Measurements from ENCODE around the gene NTRK3. TPM values are rescaled to one million over a fixed set of nuclear protein-coding genes. Genes with fewer than 3 reads are reported as not detected.
A peak's percentile ranks its signal among the peaks of the same experiment; 100 is the strongest.

Gene NTRK3
- total RNA-seq, 3 donors from 2014 or later (not counting 1 experiment from before 2014, with no cell fraction given) = not detected

GRCh38 chr15:88204584-88204983 is 52.0 kb downstream of the NTRK3 start:
- Histone ChIP-seq H3K36me3 (ENCODE audit: control insufficient read depth, insufficient read depth, low read length) (no peaks in the 10 kb centered on the region), H3K9me3 (ENCODE audit: control insufficient read depth, insufficient read depth, low read length) (no peaks in the 10 kb centered on the region), H3K27me3 (ENCODE audit: control insufficient read depth, insufficient read depth, low read length) (no peaks in the 10 kb centered on the region), H3K4me3 (ENCODE audit: low read length) (no peak overlapping the region), H3K27ac (ENCODE audit: low read length) (no peak overlapping the region), H3K4me1 (ENCODE audit: control insufficient read depth, insufficient read depth, low read length) (no peaks in the 10 kb centered on the region)
- WGBS (ENCODE audit: insufficient coverage) = 76% methylated on average over 2 of the region's 4 CpGs
- H3K27me3 Mint-ChIP-seq (ENCODE audit: low read depth in 2 of 2) = peaks cover 12 to 25% of the 10 kb centered on the region in 2 donors
- no peak for TF ChIP-seq CTCF (IDR thresholded peaks at IDR 0.05)
- H3K4me3 Mint-ChIP-seq = no peak overlapping the region
- no peaks in the 10 kb centered on the region for H3K36me3 Mint-ChIP-seq
- DNase-seq = no peak
- intact Hi-C loops (cut with micrococcal nuclease) = no loop called here
- no peaks in the 10 kb centered on the region for H3K4me1 Mint-ChIP-seq
- ATAC-seq = no peak
- H3K27ac Mint-ChIP-seq = no peak overlapping the region
- no peaks in the 10 kb centered on the region for H3K9me3 Mint-ChIP-seq

GRCh38 chr15:88202231-88202630 is 54.3 kb downstream of the NTRK3 start:
- intact Hi-C loops (cut with micrococcal nuclease) = no loop called here
- Histone ChIP-seq H3K27me3 (ENCODE audit: control insufficient read depth, insufficient read depth, low read length) (no peaks in the 10 kb centered on the region), H3K36me3 (ENCODE audit: control insufficient read depth, insufficient read depth, low read length) (no peaks in the 10 kb centered on the region), H3K4me1 (ENCODE audit: control insufficient read depth, insufficient read depth, low read length) (no peaks in the 10 kb centered on the region), H3K9me3 (ENCODE audit: control insufficient read depth, insufficient read depth, low read length) (no peaks in the 10 kb centered on the region), H3K27ac (ENCODE audit: low read length) (no peak overlapping the region), H3K4me3 (ENCODE audit: low read length) (no peak overlapping the region)
- no peaks in the 10 kb centered on the region for H3K9me3 Mint-ChIP-seq
- no peak overlapping the region for H3K27ac Mint-ChIP-seq
- no peaks in the 10 kb centered on the region for H3K36me3 Mint-ChIP-seq
- H3K27me3 Mint-ChIP-seq (ENCODE audit: low read depth in 2 of 2) = peaks cover 8 to 15% of the 10 kb centered on the region in 2 donors
- WGBS (ENCODE audit: insufficient coverage) = 80% methylated on average over 4 of the region's 4 CpGs
- no peak overlapping the region for H3K4me3 Mint-ChIP-seq
- TF ChIP-seq CTCF (IDR thresholded peaks at IDR 0.05) = no peak
- DNase-seq (no peak), ATAC-seq (peak in 1 of 3 donors; percentile 18)
- no peaks in the 10 kb centered on the region for H3K4me1 Mint-ChIP-seq

GRCh38 chr15:88201207-88201606 is 55.3 kb downstream of the NTRK3 start:
- 78% methylated on average over 3 of the region's 3 CpGs for WGBS (ENCODE audit: insufficient coverage)
- Mint-ChIP-seq H3K4me1 (no peaks in the 10 kb centered on the region), H3K9me3 (no peaks in the 10 kb centered on the region), H3K36me3 (no peaks in the 10 kb centered on the region), H3K27me3 (ENCODE audit: low read depth in 2 of 2) (peaks cover 8 to 15% of the 10 kb centered on the region in 2 donors), H3K27ac (no peak overlapping the region), H3K4me3 (no peak overlapping the region)
- Histone ChIP-seq H3K27me3 (ENCODE audit: control insufficient read depth, insufficient read depth, low read length) (no peaks in the 10 kb centered on the region), H3K4me3 (ENCODE audit: low read length) (no peak overlapping the region), H3K27ac (ENCODE audit: low read length) (no peak overlapping the region), H3K36me3 (ENCODE audit: control insufficient read depth, insufficient read depth, low read length) (no peaks in the 10 kb centered on the region), H3K4me1 (ENCODE audit: control insufficient read depth, insufficient read depth, low read length) (no peaks in the 10 kb centered on the region), H3K9me3 (ENCODE audit: control insufficient read depth, insufficient read depth, low read length) (no peaks in the 10 kb centered on the region)
- DNase-seq (no peak), ATAC-seq (no peak)
- no peak for TF ChIP-seq CTCF (IDR thresholded peaks at IDR 0.05)
- intact Hi-C loops (cut with micrococcal nuclease) = no loop called here

- Histone ChIP-seq H3K4me1 (ENCODE audit: control insufficient read depth, insufficient read depth, low read length) (no peaks in the 10 kb centered on the region), H3K27ac (ENCODE audit: low read length) (no peak overlapping the region), H3K4me3 (ENCODE audit: low read length) (no peak overlapping the region), H3K36me3 (ENCODE audit: control insufficient read depth, insufficient read depth, low read length) (no peaks in the 10 kb centered on the region), H3K9me3 (ENCODE audit: control insufficient read depth, insufficient read depth, low read length) (no peaks in the 10 kb centered on the region), H3K27me3 (ENCODE audit: control insufficient read depth, insufficient read depth, low read length) (no peaks in the 10 kb centered on the region)
- ATAC-seq (no peak), DNase-seq (no peak)
- Mint-ChIP-seq H3K4me3 (no peak overlapping the region), H3K9me3 (no peaks in the 10 kb centered on the region), H3K27me3 (ENCODE audit: low read depth in 2 of 2) (peaks cover 9 to 13% of the 10 kb centered on the region in 2 donors), H3K36me3 (no peaks in the 10 kb centered on the region), H3K4me1 (no peaks in the 10 kb centered on the region), H3K27ac (no peak overlapping the region)
- TF ChIP-seq CTCF (IDR thresholded peaks at IDR 0.05) = no peak
- intact Hi-C loops (cut with micrococcal nuclease) = no loop called here
These were observed 59.6 kb downstream of the NTRK3 start for GRCh38 chr15:88196961-88197360.
